Body of pancreas (tissue), 4 donors: ENCODE results near the gene CDS2. TPM values are rescaled to one million over a fixed set of nuclear protein-coding genes. Genes with fewer than 3 reads are reported as not detected.

Experiments
- ATAC-seq: fragments of 150-250 bp; one replicate; pipeline ENCODE4 v1.9.1; 2016
- DNase-seq, 4 donors: peaks; one replicate each; pipeline ENCODE4 v3.0.0-alpha.2; 2019
- H3K27ac ChIP-seq, 4 donors: fragments of 200-600 bp; sonication (generic); 1 replicate in 3 of 4; 2 replicates in 1 of 4; pipeline versions ENCODE4 v1.5.1 to v1.6.1; 2016 to 2019; ENCODE audit warnings: mild to moderate bottlenecking in 1 of 4, mixed read lengths in 1 of 4, moderate library complexity in 1 of 4
- H3K27me3 ChIP-seq, 2 donors: fragments of 200-600 bp; sonication (generic); one replicate each; pipeline ENCODE4 v1.6.0; 2016; ENCODE audit warnings: mild to moderate bottlenecking in 1 of 2
- H3K36me3 ChIP-seq, 2 donors: fragments of 200-600 bp; sonication (generic); replicated peaks in 1 of 2; 2 replicates each; pipeline ENCODE4 v1.5.1; 2016; ENCODE audit warnings: low read depth in 2 of 2; ENCODE audit not compliant: insufficient read depth in 1 of 2
- H3K4me1 ChIP-seq: fragments of 200-600 bp; sonication (generic); one replicate; pipeline ENCODE4 v1.6.0; 2016
- H3K4me3 ChIP-seq, 2 donors: fragments of 200-600 bp; sonication (generic); 1 replicate in 1 of 2; 2 replicates in 1 of 2; pipeline ENCODE4 v1.5.1; 2016 to 2019
- H3K9me3 ChIP-seq, 3 donors: fragments of 200-600 bp; sonication (generic); 1 replicate in 2 of 3; 2 replicates in 1 of 3; pipeline ENCODE4 v1.5.1; 2016
- CTCF ChIP-seq, 7 experiments: fragments of 450-650 bp in 4 of 7; fragments of 200-600 bp in 3 of 7; sonication (generic) in 3 of 7; IDR thresholded peaks; one replicate each; pipeline ENCODE4 v1.5.1; 2016 to 2019; ENCODE audit warnings: antibody characterized with exemption in 7 of 7
- POLR2A ChIP-seq, 3 donors: fragments of 450-650 bp; IDR thresholded peaks; one replicate each; pipeline ENCODE4 v1.6.1; 2016; ENCODE audit warnings: antibody characterized with exemption in 3 of 3, mild to moderate bottlenecking in 2 of 3
- WGBS, 2 donors: methylation state at CpG; one replicate each; pipeline ENCODE4 v1.1.5; 2017; 5-methylcytosine and 5-hydroxymethylcytosine counted together
- intact Hi-C: fragments of 100-400 bp; cut with DNase I; formaldehyde crosslinking; loops from one replicate; pipeline ENCODE4 v1.15.1; 2023
- total RNA-seq, 2 donors: library from RNA; depleted of rRNA; stranded (reverse); fragments of >200 nt; gene quantifications; one replicate each; pipeline ENCODE4 v1.1.0, GENCODE V29; 2016

CDS2 gene
- total RNA-seq, 2 donors from 2014 or later: 10.2 to 13.5 TPM

- 77 to 81% methylated on average over 1 of the region's 1 CpG for WGBS, 2 donors
- TF ChIP-seq CTCF (IDR thresholded peaks at IDR 0.05) (no peak), POLR2A (IDR thresholded peaks at IDR 0.05) (no peak)
- intact Hi-C loops: no loop called here
- Histone ChIP-seq H3K27ac (no peak overlapping the region), H3K36me3 (peaks cover 0 to 2% of the 10 kb centered on the region in 2 donors), H3K9me3 (no peaks in the 10 kb centered on the region), H3K4me1 (no peaks in the 10 kb centered on the region), H3K4me3 (no peak overlapping the region), H3K27me3 (no peaks in the 10 kb centered on the region)
- no peak for DNase-seq
- no peak for ATAC-seq
Measured at GRCh38 chr20:5180421-5180820, 53.6 kb downstream of the CDS2 start.

DNA sequence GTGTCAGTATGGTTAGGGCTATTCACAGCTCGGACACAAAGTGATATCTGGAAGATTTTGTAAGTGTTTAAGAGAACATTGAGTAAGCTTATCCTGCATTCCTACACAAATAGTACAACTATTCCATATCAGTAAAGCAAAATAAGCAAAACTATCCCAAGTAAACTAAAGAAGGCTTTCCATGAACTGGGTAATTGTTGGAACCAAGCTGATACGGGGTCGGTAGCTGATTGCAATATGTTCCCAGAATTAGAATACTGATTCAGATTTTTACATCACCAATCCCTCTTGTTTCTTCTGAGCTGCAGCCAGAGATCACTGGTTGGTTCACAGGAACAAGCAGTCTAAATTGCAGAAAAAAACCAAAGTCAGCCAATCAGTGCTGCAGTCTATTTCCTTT is 54.1 kb downstream of the CDS2 start:
- intact Hi-C loops: no loop called here

GRCh38 chr20:5181492-5181891 is 54.7 kb downstream of the CDS2 start:
- TF ChIP-seq CTCF (IDR thresholded peaks at IDR 0.05) (no peak), POLR2A (IDR thresholded peaks at IDR 0.05) (no peak)
- no peak overlapping the region for H3K4me3 ChIP-seq
- intact Hi-C loops: no loop called here
- DNase-seq (no peak), ATAC-seq (no peak)
- no peaks in the 10 kb centered on the region for H3K27me3 ChIP-seq
- peaks cover 0 to 6% of the 10 kb centered on the region in 2 donors for H3K36me3 ChIP-seq
- H3K27ac ChIP-seq: no peak overlapping the region
- H3K4me1 ChIP-seq: no peaks in the 10 kb centered on the region
- 81 to 82% methylated on average over 2 of the region's 2 CpGs for WGBS, 2 donors
- no peaks in the 10 kb centered on the region for H3K9me3 ChIP-seq

More for the DNA sequence above, 54.1 kb downstream of the CDS2 start:
- no peaks in the 10 kb centered on the region for H3K4me1 ChIP-seq
- no peaks in the 10 kb centered on the region for H3K9me3 ChIP-seq
- DNase-seq (no peak), ATAC-seq (no peak)
- 68 to 83% methylated on average over 3 of the region's 3 CpGs for WGBS, 2 donors
- no peaks in the 10 kb centered on the region for H3K27me3 ChIP-seq
- TF ChIP-seq POLR2A (IDR thresholded peaks at IDR 0.05): no peak
- peaks cover 0 to 5% of the 10 kb centered on the region in 2 donors for H3K36me3 ChIP-seq
- H3K27ac ChIP-seq: no peak overlapping the region
- no peak overlapping the region for H3K4me3 ChIP-seq

GRCh38 chr20:5181958-5182357 is 55.1 kb downstream of the CDS2 start:
- no peaks in the 10 kb centered on the region for H3K4me1 ChIP-seq
- peaks cover 0 to 6% of the 10 kb centered on the region in 2 donors for H3K36me3 ChIP-seq
- no peaks in the 10 kb centered on the region for H3K9me3 ChIP-seq
- H3K4me3 ChIP-seq: no peak overlapping the region
- no peak overlapping the region for H3K27ac ChIP-seq
- intact Hi-C loops: no loop called here
- TF ChIP-seq POLR2A (IDR thresholded peaks at IDR 0.05) (no peak), CTCF (IDR thresholded peaks at IDR 0.05) (no peak)
- ATAC-seq: no peak
- H3K27me3 ChIP-seq: no peaks in the 10 kb centered on the region
- DNase-seq: no peak

DNA sequence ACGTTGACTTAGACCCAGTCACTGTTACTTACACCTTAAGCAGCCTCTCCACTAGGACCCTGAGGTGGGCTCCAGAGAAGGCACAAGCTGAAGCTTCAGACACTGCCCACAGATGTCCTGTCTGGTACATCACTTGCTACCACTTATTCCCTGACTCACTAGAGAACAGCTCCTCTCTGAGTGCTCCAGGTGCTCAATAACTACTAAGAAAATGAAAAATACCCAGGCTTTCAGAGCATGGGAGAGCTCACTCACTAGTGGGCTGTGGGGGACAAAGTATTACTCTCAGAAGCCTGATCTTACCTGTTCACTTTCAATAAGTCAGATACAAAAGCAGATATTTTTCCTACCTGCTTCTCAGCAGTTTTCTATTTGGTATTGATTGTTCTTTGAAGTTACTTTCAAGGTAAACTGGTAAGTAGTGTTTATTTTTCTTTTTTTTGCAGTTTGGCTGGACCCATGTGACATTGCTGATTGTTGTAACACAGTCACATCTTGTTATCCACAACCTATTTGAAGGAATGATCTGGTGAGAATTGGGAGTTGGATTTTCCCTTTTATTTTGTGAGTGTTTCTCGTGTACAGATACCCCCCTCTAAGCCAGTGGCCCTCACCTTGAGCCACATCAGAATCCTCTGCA is 55.9 kb downstream of the CDS2 start:
- WGBS, 2 donors: 55 to 94% methylated on average over 2 of the region's 2 CpGs

More for the DNA sequence above, 55.9 kb downstream of the CDS2 start:
- TF ChIP-seq POLR2A (IDR thresholded peaks at IDR 0.05): no peak
- no peak for TF ChIP-seq CTCF (IDR thresholded peaks at IDR 0.05)
- intact Hi-C loops: no loop called here
- no peaks in the 10 kb centered on the region for H3K9me3 ChIP-seq
- no peak overlapping the region for H3K4me3 ChIP-seq
- peaks cover 0 to 6% of the 10 kb centered on the region in 2 donors for H3K36me3 ChIP-seq
- no peaks in the 10 kb centered on the region for H3K4me1 ChIP-seq
- no peak overlapping the region for H3K27ac ChIP-seq
- no peak for ATAC-seq
- no peak for DNase-seq
- no peaks in the 10 kb centered on the region for H3K27me3 ChIP-seq
